GM12878 (cell line): ENCODE measurements around the gene FUZ. TPM values are rescaled to one million over a fixed set of nuclear protein-coding genes. Genes with fewer than 3 reads are reported as not detected.

ENCODE experiments used
- ATAC-seq: fragments of 200-7000 bp; cut with Tn5 transposase; 3 replicates; pipeline ENCODE4 v1.9.1; 2020; ENCODE audit warnings: mild to moderate bottlenecking, moderate library complexity
- BruUV-seq: library from RNA; stranded (reverse); fragments of 400-500 nt; replicated peaks from 2 replicates; lab custom pipeline; 2021; lab: Mats Ljungman, UMichigan
- CTCF ChIA-PET: fragments of 300-600 bp; sonication (Branson Sonifier 250); formaldehyde crosslinking; extraction: SDS; loops from one replicate; lab custom pipeline; 2021; ENCODE audit warnings: inconsistent platforms; lab: Yijun Ruan, JAX
- POLR2A ChIA-PET: fragments of 350-600 bp; formaldehyde crosslinking; extraction: SDS; loops from one replicate; lab custom pipeline; 2021; ENCODE audit warnings: inconsistent platforms; lab: Charles Lee
- RAD21 ChIA-PET: fragments of 300-600 bp; sonication (Branson Sonifier 250); formaldehyde crosslinking; loops from one replicate; lab custom pipeline; 2023; ENCODE audit warnings: antibody characterized with exemption; ENCODE audit not compliant: unreplicated experiment; lab: Charles Lee
- SMC1A ChIA-PET: fragments of 300-600 bp; sonication (Branson Sonifier 250); formaldehyde crosslinking; loops from one replicate; lab custom pipeline; 2023; ENCODE audit not compliant: unreplicated experiment, uncharacterized antibody; lab: Charles Lee
- DNase-seq: peaks from one replicate; pipeline ENCODE4 v3.0.0-alpha.2; 2011; ENCODE audit warnings: low read depth, low spot score
- FAIRE-seq: peaks from 3 replicates; lab custom pipeline; 2011; peaks lifted over from hg19 to GRCh38; lab: Jason Lieb, UNC
- H2AFZ ChIP-seq: 2 replicates; pipeline ENCODE4 v1.6.0; 2011; ENCODE audit warnings: low read depth, low read length, control low read depth; ENCODE audit not compliant: control insufficient read depth
- H3K27ac ChIP-seq: 2 replicates; pipeline ENCODE4 v1.5.1; 2011; ENCODE audit warnings: control low read depth; ENCODE audit not compliant: control insufficient read depth, insufficient read depth
- H3K27me3 ChIP-seq, 2 experiments: replicated peaks in 1 of 2; 2 replicates each; pipeline versions ENCODE4 v1.6.0 to v1.6.1; 2011; ENCODE audit warnings: low read length in 1 of 2; ENCODE audit not compliant: control insufficient read depth in 2 of 2, insufficient read depth in 2 of 2
- H3K36me3 ChIP-seq, 2 experiments: 2 replicates each; pipeline ENCODE4 v1.5.1; 2011; ENCODE audit warnings: low read length in 1 of 2; ENCODE audit not compliant: control insufficient read depth in 2 of 2, insufficient read depth in 2 of 2
- H3K4me1 ChIP-seq: 2 replicates; pipeline ENCODE4 v1.6.1; 2011; ENCODE audit warnings: mild to moderate bottlenecking, low read length, moderate library complexity, mixed read lengths; ENCODE audit not compliant: control insufficient read depth, insufficient read depth
- H3K4me2 ChIP-seq: 2 replicates; pipeline ENCODE4 v1.6.0; 2011; ENCODE audit warnings: control low read depth; ENCODE audit not compliant: control insufficient read depth, insufficient read depth
- H3K4me3 ChIP-seq: fragments of 200-600 bp; sonication (generic); 2 replicates; pipeline ENCODE4 v1.5.1; 2016
- H3K79me2 ChIP-seq: 2 replicates; pipeline ENCODE4 v1.6.0; 2011; ENCODE audit warnings: low read length; ENCODE audit not compliant: control insufficient read depth, insufficient read depth
- H3K9ac ChIP-seq: 2 replicates; pipeline ENCODE4 v1.8.0; 2011; ENCODE audit warnings: low read length, control low read depth, mixed read lengths; ENCODE audit not compliant: control insufficient read depth, insufficient read depth
- H3K9me3 ChIP-seq: replicated peaks from 3 replicates; pipeline ENCODE4 v1.5.1; 2011; ENCODE audit warnings: mild to moderate bottlenecking, low read length; ENCODE audit not compliant: control insufficient read depth, insufficient read depth
- H4K20me1 ChIP-seq: 2 replicates; pipeline ENCODE4 v1.6.0; 2011; ENCODE audit not compliant: control insufficient read depth, insufficient read depth
- CREB1 ChIP-seq: IDR thresholded peaks from 2 replicates; pipeline ENCODE4 v1.6.1; 2012; ENCODE audit warnings: low read depth, mild to moderate bottlenecking, inconsistent platforms
- CUX1 ChIP-seq: IDR thresholded peaks from 2 replicates; pipeline ENCODE4 v1.6.1; 2012; ENCODE audit warnings: improper control_type of control experiment, low read depth, low read length; ENCODE audit not compliant: insufficient replicate concordance
- HDAC2 ChIP-seq: fragments of 200-600 bp; sonication (generic); IDR thresholded peaks from 2 replicates; pipeline ENCODE4 v1.6.1; 2017
- HDGF ChIP-seq: fragments of 450-650 bp; IDR thresholded peaks from 2 replicates; pipeline ENCODE4 v1.6.1; 2016; ENCODE audit warnings: antibody characterized with exemption
- HSF1 ChIP-seq: fragments of 150-350 bp; IDR thresholded peaks from 2 replicates; pipeline ENCODE4 v1.6.1; 2014; ENCODE audit warnings: mild to moderate bottlenecking, low read depth, low read length
- PRDM15 ChIP-seq: fragments of 450-650 bp; formaldehyde crosslinking; IDR thresholded peaks from 2 replicates; pipeline ENCODE4 v1.4.0; 2020; ENCODE audit warnings: mild to moderate bottlenecking, moderate library complexity
- SREBF2 ChIP-seq: IDR thresholded peaks from 2 replicates; pipeline ENCODE4 v1.6.1; 2012; ENCODE audit warnings: mild to moderate bottlenecking, low read length
- SRF ChIP-seq, 2 experiments: IDR thresholded peaks; 2 replicates each; pipeline ENCODE4 v1.6.1; 2011; ENCODE audit warnings: low read depth in 2 of 2, low read length in 2 of 2, mild to moderate bottlenecking in 1 of 2, moderate library complexity in 1 of 2
- YBX1 ChIP-seq: fragments of 450-650 bp; IDR thresholded peaks from 2 replicates; pipeline ENCODE4 v1.6.1; 2016; ENCODE audit warnings: antibody characterized with exemption
- ZBTB11 ChIP-seq: fragments of 450-650 bp; formaldehyde crosslinking; IDR thresholded peaks from 2 replicates; pipeline ENCODE4 v1.5.0; 2022; ENCODE audit warnings: mild to moderate bottlenecking, missing genetic modification characterization
- WGBS: methylation state at CpG from one replicate; pipeline ENCODE4 v1.1.6; 2016; ENCODE audit warnings: low lambda C conversion rate; ENCODE audit not compliant: insufficient replicate concordance, insufficient coverage; ENCODE audit errors: missing lambda C conversion rate; 5-methylcytosine and 5-hydroxymethylcytosine counted together
- in situ Hi-C: fragments of 300-500 bp; cut with MboI; formaldehyde crosslinking; loops from 9 replicates; pipeline ENCODE4 v1.14.3; 2018; ENCODE audit warnings: mixed read lengths
- intact Hi-C: fragments of 100-400 bp; cut with micrococcal nuclease; formaldehyde crosslinking; loops from one replicate; pipeline ENCODE4 v1.14.2; 2022; ENCODE audit not compliant: unreplicated experiment
- polyA plus RNA-seq, 11 experiments: library from polyadenylated mRNA; depleted of rRNA in 4 of 11; unstranded in 6 of 11; stranded (reverse) in 5 of 11; fragments of >200 nt; fragmentation: Nextera tagmentation in 4 of 11; fragmentation: Illumina TruSeq in 1 of 11; extraction: Ambion mirVana in 4 of 11; extraction: Trizol in 1 of 11; gene quantifications; 1 replicate in 1 of 11; 2 replicates in 10 of 11; pipeline versions ENCODE4 v1.2.1 to v1.2.3, GENCODE V29; 2011 to 2016; ENCODE audit warnings: inconsistent platforms in 2 of 11, missing spikeins in 2 of 11, low read depth in 1 of 11
- total RNA-seq, 4 experiments: library from RNA; depleted of rRNA in 3 of 4; stranded (reverse); fragments of >200 nt in 3 of 4; fragmentation: Illumina TruSeq in 1 of 4; extraction: Trizol in 1 of 4; gene quantifications; 2 replicates each; pipeline versions ENCODE4 v1.2.1 to v1.2.3, GENCODE V29; 2013 to 2021

FUZ gene
- total and polyA plus RNA-seq, 10 of the 15 experiments (the other 5 are each of a cell fraction or from before 2014, with no cell fraction given) = 0.18 to 11.5 (median 8.8) TPM

- SMC1A ChIA-PET = no interaction called here
- CTCF ChIA-PET = no interaction called here
- Histone ChIP-seq H3K4me2 (no peak overlapping the region), H3K9me3 (no peaks in the 10 kb centered on the region), H3K4me1 (no peaks in the 10 kb centered on the region), H3K27ac (no peak overlapping the region), H3K27me3 (no peaks in the 10 kb centered on the region), H3K9ac (no peak overlapping the region), H3K4me3 (no peak overlapping the region), H2AFZ (no peak overlapping the region), H3K79me2 (no peaks in the 10 kb centered on the region), H4K20me1 (no peaks in the 10 kb centered on the region), H3K36me3 (peaks cover 9 to 23% of the 10 kb centered on the region in 2 experiments; a peak in 3 of 4 replicates)
- DNase-seq = no peak
- FAIRE-seq = no peak
- BruUV-seq = no TSS peak
- intact Hi-C loops (no loop called here), in situ Hi-C loops (no loop called here)
- 97% methylated on average over 23 of the region's 24 CpGs for whole genome bisulfite sequencing
- RAD21 ChIA-PET = no interaction called here
- ATAC-seq = no peak
- POLR2A ChIA-PET = no interaction called here
- TF ChIP-seq HSF1 (no peak), PRDM15 (CRISPR knock-in tag) (no peak), YBX1 (no peak), CUX1 (no peak), HDGF (no peak), SREBF2 (no peak), SRF (IDR thresholded peaks at IDR 0.05; ENCODE audit: low read depth in 2 of 2, low read length in 2 of 2) (no peak), ZBTB11 (CRISPR knock-in tag) (no peak), CREB1 (no peak), HDAC2 (no peak)
These were observed 10.1 kb downstream of the FUZ start for GRCh38 chr19:49802836-49803528.
